ENCODE measurements around the gene NUSAP1.

- TF ChIP-seq POLR2AphosphoS5 (IDR thresholded peaks at IDR 0.05) (no peak), CTCF (IDR thresholded peaks at IDR 0.05) (no peak)
Measured at GRCh38 chr15:41377978-41378377, 45.3 kb downstream of the NUSAP1 start.

Data from upper lobe of left lung (tissue), 4 donors.